Measurements from ENCODE around the gene CLDN22.

Gene CLDN22

GRCh38 chr4:183276106-183276505, 44.0 kb downstream of the CLDN22 start:
- no peak for DNase-seq (ENCODE audit: low read depth, low spot score)

GRCh38 chr4:183272384-183272783, 47.7 kb downstream of the CLDN22 start:
- no peak for DNase-seq (ENCODE audit: low read depth, low spot score)

- no peak for DNase-seq (ENCODE audit: low read depth, low spot score)
These were observed 51.5 kb downstream of the CLDN22 start for GRCh38 chr4:183268556-183268955.
